Measurements from ENCODE around the gene CD300LG. TPM values are rescaled to one million over a fixed set of nuclear protein-coding genes. Genes with fewer than 3 reads are reported as not detected.
A peak's percentile ranks its signal among the peaks of the same experiment; 100 is the strongest.
"Not testable (repeated sequence)": the region's sequence is repeated elsewhere in the genome, so short reads cannot be mapped to it uniquely, and the experiment has no call there.

Gene CD300LG
- total RNA-seq, 2 experiments from 2014 or later = not detected

DNA sequence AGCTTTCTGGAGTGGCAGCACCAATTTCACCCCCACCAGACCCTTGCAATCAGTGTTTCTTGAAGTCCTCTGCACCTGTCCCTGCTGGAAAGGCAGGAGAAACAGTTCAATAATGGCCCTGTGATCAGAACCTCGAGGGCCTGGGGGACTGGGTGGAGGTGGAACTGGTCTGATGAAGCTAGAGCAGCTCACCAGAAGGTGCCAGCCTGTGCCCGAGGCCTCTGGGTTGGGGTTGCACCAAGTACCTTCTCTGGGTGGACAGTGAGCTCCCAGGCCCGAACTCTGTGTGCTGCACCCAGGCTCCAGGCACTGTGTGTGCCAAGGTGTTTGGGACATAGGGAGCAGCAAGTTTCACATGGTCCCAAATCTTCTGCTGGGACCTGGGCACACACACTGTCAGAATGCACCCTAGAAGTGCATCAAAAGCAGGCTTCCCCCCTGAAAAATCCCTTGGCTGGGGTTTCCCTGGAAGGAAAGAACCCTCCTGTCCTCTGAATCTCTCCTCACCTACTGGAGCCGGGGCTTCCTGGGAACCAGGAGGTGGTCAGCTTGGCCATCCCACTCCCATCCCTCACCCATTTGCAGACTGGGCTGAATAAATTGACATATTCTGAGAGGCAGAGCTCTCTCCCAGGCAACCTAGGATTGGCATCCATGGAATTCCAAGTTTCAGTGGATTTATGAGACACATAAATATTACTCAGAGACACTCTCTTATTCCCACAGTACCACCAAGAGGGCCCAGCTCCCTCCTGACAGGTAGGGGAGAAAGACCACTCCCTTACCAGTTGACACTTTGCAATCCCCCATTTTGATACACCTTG lies 17.4 kb downstream of the CD300LG start:
- CTCF ChIA-PET = interaction anchor here (1.6 kb wide), 1 partner anchor 16 kb away, joined by 3 read pairs; no protein-coding TSS in a partner anchor
- peaks cover 26% of the 10 kb centered on the region for H3K27me3 Mint-ChIP-seq
- no peaks in the 10 kb centered on the region for H3K36me3 Mint-ChIP-seq (ENCODE audit: low read depth)
- DNase-seq = no peak
- H3K27ac Mint-ChIP-seq = no peak overlapping the region
- H3K4me1 Mint-ChIP-seq = no peaks in the 10 kb centered on the region
- POLR2A ChIA-PET = no interaction called here
- H3K4me3 Mint-ChIP-seq = no peak overlapping the region
- no peaks in the 10 kb centered on the region for H3K9me3 Mint-ChIP-seq

DNA sequence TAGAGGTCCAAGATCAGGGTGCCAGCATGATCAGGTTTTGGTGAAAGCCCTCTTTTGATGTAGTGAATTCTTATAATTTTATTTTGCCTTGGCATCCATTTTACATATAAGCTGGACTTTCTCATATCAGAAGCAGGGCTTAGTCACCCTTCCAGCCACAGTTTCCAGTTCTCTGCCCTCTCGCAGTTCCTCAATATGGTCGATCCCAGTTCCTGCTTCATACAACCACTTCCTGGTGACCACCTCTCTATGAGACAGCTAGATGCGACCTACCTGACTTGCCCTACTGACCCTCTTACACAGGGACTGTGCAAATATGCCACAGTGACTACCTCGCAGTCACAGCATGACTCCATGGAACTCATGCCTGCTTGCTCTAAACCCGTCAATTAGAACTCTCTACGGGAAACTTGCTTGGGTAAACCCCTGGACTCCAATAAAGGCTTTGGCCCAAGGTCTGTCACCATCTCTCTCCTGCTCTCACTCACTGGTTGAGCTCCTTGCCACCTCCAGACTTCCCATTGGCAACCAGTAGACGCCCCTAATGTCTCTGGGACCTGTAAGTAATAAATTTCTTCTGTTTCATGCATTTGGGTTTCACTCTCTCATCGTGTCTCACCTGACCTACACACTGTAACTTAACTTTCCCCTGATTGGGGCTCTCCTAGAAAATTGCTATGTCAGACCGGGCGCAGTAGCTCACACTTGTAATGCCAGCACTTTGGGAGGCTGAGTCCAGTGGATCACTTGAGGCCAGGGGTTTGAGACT lies 21.4 kb downstream of the CD300LG start:
- no peaks in the 10 kb centered on the region for H3K4me1 Mint-ChIP-seq
- no peak for DNase-seq
- peaks cover 26% of the 10 kb centered on the region for H3K27me3 Mint-ChIP-seq
- no peak overlapping the region for H3K27ac Mint-ChIP-seq
- no peaks in the 10 kb centered on the region for H3K36me3 Mint-ChIP-seq (ENCODE audit: low read depth)
- ChIA-PET CTCF (interaction anchor here (1.9 to 3.1 kb wide), 3 partner anchors 10 to 12 kb away, joined by 5 to 17 read pairs (median 12); no protein-coding TSS in a partner anchor), POLR2A (no interaction called here)
- no peaks in the 10 kb centered on the region for H3K9me3 Mint-ChIP-seq
- H3K4me3 Mint-ChIP-seq = no peak overlapping the region

DNA sequence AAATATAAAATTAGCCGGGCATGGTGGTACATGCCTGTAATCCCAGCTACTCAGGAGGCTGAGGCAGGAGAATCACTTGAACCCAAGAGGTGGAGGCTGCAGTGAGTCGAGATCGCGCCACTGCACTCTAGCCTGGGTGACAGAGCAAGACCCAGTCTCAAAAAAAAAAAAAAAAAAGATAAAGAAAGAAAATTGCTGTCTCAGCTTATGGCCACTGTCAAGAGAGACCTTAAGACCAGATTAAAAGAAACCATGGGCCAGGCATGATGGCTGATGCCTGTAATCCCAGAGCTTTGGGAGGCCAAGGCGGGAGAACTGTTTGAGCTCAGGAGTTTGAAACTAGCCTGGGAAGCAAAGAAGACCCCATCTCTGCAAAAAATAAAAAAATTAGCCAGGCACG lies 22.1 kb downstream of the CD300LG start:
- H3K4me3 Mint-ChIP-seq; POLR2A ChIA-PET; H3K27ac Mint-ChIP-seq; H3K4me1 Mint-ChIP-seq; H3K9me3 Mint-ChIP-seq; DNase-seq; H3K36me3 Mint-ChIP-seq (ENCODE audit: low read depth): not testable (repeated sequence)
- H3K27me3 Mint-ChIP-seq = peaks cover 25% of the 10 kb centered on the region
- CTCF ChIA-PET = interaction anchor here (2.3 kb wide), 1 partner anchor 10 kb away, joined by 12 read pairs; no protein-coding TSS in a partner anchor

DNA sequence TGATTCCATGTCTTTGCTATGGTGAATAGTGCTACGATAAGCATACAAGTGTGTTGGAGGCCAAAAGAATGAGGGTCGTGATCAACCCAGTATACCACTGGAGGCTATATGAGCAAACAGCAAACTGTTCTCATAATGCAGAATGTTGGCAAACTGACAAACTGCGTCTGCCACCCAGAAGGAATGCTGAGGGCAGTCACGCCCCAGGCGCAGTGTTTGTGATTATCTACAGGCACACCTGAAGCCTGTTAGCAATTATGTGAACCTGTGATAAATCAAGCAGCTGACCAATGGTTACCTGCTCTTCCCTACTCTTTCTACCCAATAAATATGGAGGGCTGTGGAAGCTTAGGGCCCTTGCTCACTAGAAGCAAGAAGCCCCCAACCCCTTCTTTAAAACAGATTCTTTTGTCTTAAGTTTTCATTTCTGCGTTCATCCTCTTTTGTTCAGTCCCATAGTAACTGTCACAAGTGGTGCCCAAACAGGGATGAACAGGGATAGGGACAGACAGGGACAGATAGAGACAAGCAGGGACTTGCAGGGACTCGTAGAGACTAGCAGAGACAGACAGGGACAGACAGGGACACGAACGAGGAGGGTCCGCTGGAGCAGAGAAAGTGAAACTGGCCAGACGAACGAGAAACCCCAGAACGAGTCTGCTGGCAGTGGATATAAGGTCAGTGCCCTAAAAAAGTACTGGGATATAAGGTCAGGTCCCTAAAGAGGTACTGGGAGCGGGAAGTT lies 25.1 kb downstream of the CD300LG start:
- DNase-seq = no peak
- Mint-ChIP-seq H3K36me3 (ENCODE audit: low read depth) (no peaks in the 10 kb centered on the region), H3K27ac (no peak overlapping the region), H3K9me3 (no peaks in the 10 kb centered on the region), H3K4me3 (no peak overlapping the region), H3K4me1 (no peaks in the 10 kb centered on the region), H3K27me3 (peaks cover 19% of the 10 kb centered on the region)
- ChIA-PET CTCF (no interaction called here), POLR2A (no interaction called here)

DNA sequence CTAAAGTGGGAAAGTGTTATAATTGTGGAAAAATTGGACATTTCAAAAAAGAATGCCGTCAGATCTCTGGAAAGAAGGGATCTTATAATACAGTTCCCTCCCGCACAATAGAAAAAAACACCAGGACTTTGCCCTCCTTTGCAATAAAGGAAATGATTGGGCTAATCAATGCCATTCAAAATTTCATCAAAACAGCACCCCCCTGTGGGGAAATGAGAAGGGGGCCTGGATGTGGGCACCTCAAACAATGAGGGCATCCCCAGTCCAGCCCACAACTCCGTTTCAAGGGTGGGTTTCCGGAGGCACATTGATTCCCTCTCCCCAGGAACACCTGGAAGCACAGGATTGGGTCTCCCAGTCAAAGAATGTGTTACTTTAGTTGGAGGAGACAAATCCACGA lies 26.1 kb downstream of the CD300LG start:
- Mint-ChIP-seq H3K4me3 (no peak overlapping the region), H3K27ac (no peak overlapping the region), H3K27me3 (peaks cover 12% of the 10 kb centered on the region), H3K4me1 (no peaks in the 10 kb centered on the region), H3K9me3 (no peaks in the 10 kb centered on the region), H3K36me3 (ENCODE audit: low read depth) (no peaks in the 10 kb centered on the region)
- DNase-seq = no peak
- ChIA-PET CTCF (no interaction called here), POLR2A (no interaction called here)

DNA sequence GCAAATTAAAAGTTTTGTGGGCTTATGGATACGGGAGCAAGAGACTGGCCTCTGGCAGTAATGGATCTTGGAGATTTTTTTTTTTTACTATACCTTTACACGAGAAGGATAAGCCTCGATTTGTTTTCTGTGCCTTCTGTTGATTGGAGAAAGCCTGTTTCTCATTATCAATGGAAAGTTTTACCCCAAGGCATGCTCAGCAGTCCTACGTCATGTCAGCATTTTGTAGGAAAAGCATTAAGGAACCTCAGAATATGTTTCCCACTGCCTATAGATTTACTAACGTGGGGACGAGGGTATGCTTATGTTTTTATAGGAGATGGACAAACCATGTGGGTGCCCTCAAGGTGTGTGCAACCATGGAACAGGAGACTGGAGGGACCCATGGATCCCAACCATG lies 26.8 kb downstream of the CD300LG start:
- Mint-ChIP-seq H3K27me3 (peaks cover 5% of the 10 kb centered on the region), H3K4me1 (no peaks in the 10 kb centered on the region)
- CTCF ChIA-PET = no interaction called here

DNA sequence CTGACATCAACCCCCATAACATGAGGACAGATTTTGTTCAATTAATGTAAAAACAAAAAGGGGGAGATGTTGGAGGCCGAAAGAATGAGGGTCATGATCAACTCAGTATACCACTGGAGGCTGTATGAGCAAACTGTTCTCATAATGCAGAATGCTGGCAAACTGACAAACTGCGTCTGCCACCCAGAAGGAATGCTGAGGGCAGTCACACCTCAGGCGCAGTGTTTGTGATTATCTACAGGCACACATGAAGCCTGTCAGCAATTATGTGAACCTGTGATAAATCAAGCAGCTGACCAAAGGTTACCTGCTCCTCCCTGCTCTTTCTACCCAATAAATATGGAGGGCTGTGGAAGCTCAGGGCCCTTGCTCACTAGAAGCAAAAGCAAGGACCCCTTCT lies 27.3 kb downstream of the CD300LG start:
- no peaks in the 10 kb centered on the region for H3K9me3 Mint-ChIP-seq
- H3K36me3 Mint-ChIP-seq (ENCODE audit: low read depth) = no peaks in the 10 kb centered on the region
- no peaks in the 10 kb centered on the region for H3K4me1 Mint-ChIP-seq
- CTCF ChIA-PET = no interaction called here
- H3K4me3 Mint-ChIP-seq = no peak overlapping the region
- H3K27me3 Mint-ChIP-seq = peaks cover 5% of the 10 kb centered on the region
- no peak for DNase-seq
- POLR2A ChIA-PET = no interaction called here
- H3K27ac Mint-ChIP-seq = no peak overlapping the region

More for the DNA sequence above, 26.8 kb downstream of the CD300LG start:
- no peak overlapping the region for H3K4me3 Mint-ChIP-seq
- no peak overlapping the region for H3K27ac Mint-ChIP-seq
- POLR2A ChIA-PET = no interaction called here
- H3K9me3 Mint-ChIP-seq = no peaks in the 10 kb centered on the region
- H3K36me3 Mint-ChIP-seq (ENCODE audit: low read depth) = no peaks in the 10 kb centered on the region
- no peak for DNase-seq

DNA sequence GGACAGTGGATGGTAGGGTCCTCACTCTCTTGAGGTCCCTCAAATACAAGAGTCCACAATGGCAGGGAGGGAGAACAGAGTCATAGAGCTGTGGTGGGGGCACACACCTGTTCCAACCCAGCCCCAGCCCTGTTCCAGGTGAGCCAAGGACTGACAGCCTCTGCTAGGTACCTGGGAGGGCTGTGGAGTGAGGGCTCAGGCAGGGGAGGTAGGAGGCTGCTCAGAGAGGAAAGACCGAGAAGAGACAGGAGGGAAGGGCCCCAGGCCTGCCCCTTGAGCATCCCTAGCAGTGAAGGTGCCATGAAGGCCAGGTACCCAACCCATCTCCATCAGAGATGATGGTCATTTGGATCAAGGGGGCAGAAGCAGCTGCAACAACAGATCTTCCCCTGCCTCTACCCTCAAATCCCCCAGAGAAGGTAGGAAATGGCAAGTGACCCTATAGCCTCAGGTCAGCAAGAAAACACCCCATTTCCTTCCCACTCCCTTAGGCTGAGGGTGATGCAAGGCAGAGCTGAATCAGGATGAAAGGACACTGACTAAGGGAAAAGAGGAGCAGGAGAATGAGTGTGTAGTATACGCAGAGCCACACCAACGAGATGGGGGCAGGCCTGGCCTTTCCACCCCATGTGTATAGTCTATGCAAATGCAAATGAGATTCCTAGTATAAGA lies 28.6 kb downstream of the CD300LG start:
- POLR2A ChIA-PET = no interaction called here
- H3K27me3 Mint-ChIP-seq = peaks cover 5% of the 10 kb centered on the region
- CTCF ChIA-PET = interaction anchor here (1.3 kb wide), 1 partner anchor 29 kb away, joined by 3 read pairs; no protein-coding TSS in a partner anchor
- no peak overlapping the region for H3K27ac Mint-ChIP-seq
- no peak overlapping the region for H3K4me3 Mint-ChIP-seq
- no peak for DNase-seq
- H3K36me3 Mint-ChIP-seq (ENCODE audit: low read depth) = no peaks in the 10 kb centered on the region
- no peaks in the 10 kb centered on the region for H3K4me1 Mint-ChIP-seq
- H3K9me3 Mint-ChIP-seq = no peaks in the 10 kb centered on the region

DNA sequence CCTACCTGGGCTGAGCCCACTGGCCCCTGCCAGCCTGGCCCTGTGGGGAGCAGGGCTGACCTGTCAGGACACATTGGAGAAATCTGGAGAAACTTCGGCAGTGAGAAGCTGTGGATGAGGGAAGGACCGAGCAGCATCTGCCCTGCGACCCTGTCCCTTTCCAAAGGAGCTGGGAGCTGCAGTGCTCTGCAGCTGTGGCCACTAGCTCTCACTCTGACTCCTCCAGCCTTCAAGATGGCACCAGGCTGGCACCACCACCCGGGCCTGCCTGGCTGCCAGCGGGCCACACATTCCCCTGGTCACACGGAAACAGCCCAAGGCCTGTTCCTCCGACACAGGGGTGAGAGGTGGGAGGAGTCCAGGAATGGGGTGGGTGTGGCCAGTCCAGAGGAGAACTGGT lies 30.1 kb downstream of the CD300LG start:
- no peaks in the 10 kb centered on the region for H3K36me3 Mint-ChIP-seq (ENCODE audit: low read depth)
- no peak overlapping the region for H3K27ac Mint-ChIP-seq
- ChIA-PET POLR2A (no interaction called here), CTCF (interaction anchor here (1.0 to 2.9 kb wide), 4 partner anchors 15 to 48 kb away, joined by 3 to 13 read pairs (median 5); no protein-coding TSS in a partner anchor)
- no peaks in the 10 kb centered on the region for H3K9me3 Mint-ChIP-seq
- no peak for DNase-seq
- H3K4me1 Mint-ChIP-seq = no peaks in the 10 kb centered on the region
- H3K27me3 Mint-ChIP-seq = peaks cover 5% of the 10 kb centered on the region
- no peak overlapping the region for H3K4me3 Mint-ChIP-seq

DNA sequence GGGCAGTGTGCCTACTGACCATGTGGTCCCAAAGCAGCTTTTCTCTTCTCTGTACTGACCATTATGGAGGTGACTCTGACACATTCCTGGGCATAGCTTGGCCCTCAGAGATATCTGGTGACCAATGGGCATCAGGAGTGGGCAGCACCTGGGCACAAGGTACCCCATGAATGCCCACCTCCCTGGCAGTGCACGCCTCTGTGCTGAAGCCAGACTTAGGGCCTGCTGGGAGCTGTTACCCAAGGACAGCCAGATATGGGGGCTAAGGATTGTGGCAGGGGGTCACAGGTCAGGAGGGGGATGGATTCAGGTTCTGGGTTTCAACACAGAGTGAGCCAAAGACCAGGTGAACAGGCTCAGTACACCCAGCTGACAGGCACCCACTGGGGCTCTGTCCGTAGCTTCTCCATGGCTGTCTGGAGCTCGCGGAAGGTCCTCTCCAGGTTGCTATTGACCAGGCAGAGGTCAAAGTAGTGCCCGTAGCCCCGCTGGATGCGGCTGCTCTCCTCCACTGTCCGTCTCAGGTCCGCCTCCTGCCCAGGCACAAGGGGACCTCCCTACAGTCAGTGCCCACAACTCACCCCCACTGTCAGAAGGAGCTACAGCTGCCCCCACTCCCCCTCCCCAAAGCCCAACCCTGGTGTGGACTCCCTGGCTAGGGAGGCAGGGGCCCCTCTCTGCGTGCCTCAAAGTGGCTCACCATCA lies 30.6 kb downstream of the CD300LG start:
- no peak for DNase-seq
- peaks cover 2% of the 10 kb centered on the region for H3K27me3 Mint-ChIP-seq
- ChIA-PET POLR2A (no interaction called here), CTCF (interaction anchor here (0.6 to 3.4 kb wide), 24 partner anchors 8 to 393 kb away, joined by 3 to 17 read pairs (median 4); partner anchors contain the start of genes CD300LG and DHX8)
- H3K36me3 Mint-ChIP-seq (ENCODE audit: low read depth) = no peaks in the 10 kb centered on the region
- no peak overlapping the region for H3K4me3 Mint-ChIP-seq
- no peak overlapping the region for H3K27ac Mint-ChIP-seq
- H3K4me1 Mint-ChIP-seq = no peaks in the 10 kb centered on the region
- no peaks in the 10 kb centered on the region for H3K9me3 Mint-ChIP-seq

DNA sequence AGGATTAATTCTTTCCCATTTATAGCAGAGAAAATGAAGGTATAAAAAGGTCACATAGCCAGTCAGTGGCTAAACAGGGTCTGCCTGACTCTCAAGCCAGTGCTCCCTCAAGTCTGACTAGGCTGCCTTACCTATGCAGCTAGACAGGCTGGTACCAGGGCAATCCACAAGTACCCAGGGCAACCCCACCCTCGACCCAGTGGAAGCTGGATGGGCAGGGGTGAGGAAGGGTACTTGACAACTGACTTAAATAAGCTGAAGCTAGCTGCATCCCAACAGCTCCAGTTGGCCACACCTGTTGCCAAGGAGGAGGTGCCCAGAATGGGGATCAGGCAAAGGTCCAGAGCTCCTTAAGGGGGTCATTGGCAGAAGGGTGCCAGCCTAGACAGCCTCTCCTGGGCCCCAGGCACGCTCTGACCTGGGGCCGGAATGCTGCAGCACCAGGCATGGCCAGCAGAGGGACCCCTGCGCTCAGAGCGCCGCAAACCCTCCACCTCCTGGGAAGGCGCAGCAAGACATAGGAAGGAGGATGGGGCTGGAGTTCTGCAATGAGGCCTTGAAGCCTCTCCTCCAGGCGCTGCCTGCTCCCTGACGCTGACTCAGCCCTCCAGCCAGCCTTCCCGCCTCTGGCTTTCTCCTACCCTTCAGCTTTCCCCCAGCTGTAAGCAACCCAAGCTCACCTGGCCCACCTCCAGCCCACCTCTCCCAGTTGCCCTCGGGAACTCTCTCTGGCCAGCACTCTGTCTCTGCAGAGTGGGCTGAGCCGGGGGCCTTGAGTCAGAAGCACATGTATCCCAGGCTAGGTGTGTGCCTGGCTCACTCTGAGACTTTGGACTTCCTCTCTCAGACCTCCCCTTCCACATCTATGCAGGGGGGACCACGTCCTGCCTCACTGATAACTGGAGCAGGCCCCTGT lies 31.5 kb downstream of the CD300LG start:
- POLR2A ChIA-PET = no interaction called here
- H3K9me3 Mint-ChIP-seq = no peaks in the 10 kb centered on the region
- no peak overlapping the region for H3K27ac Mint-ChIP-seq

More for the DNA sequence above, 31.5 kb downstream of the CD300LG start:
- Mint-ChIP-seq H3K36me3 (ENCODE audit: low read depth) (no peaks in the 10 kb centered on the region), H3K4me3 (no peak overlapping the region), H3K4me1 (no peaks in the 10 kb centered on the region), H3K27me3 (peaks cover 2% of the 10 kb centered on the region)
- CTCF ChIA-PET = interaction anchor here (0.6 to 3.4 kb wide), 25 partner anchors 9 to 394 kb away, joined by 3 to 17 read pairs (median 4); partner anchors contain the start of genes CD300LG and DHX8
- peak; percentile 66 for DNase-seq

All from activated CD4-positive, alpha-beta memory T cell treated with anti-CD3 and anti-CD28 coated beads, Interleukin-2, amount 10 ng/mL, durations not matched to agents 7 days and 5 days (primary cell).